Liver (tissue), 9 donors: ENCODE results near the gene RNF151. TPM values are rescaled to one million over a fixed set of nuclear protein-coding genes. Genes with fewer than 3 reads are reported as not detected.
"Not testable (repeated sequence)": the region's sequence is repeated elsewhere in the genome, so short reads cannot be mapped to it uniquely, and the experiment has no call there.

Experiments
- DNase-seq: peaks from one replicate; pipeline ENCODE4 v3.0.0-alpha.2; 2017; ENCODE audit warnings: low spot score
- H3K27ac ChIP-seq, 2 donors: one replicate each; pipeline ENCODE4 v1.7.0; 2013; ENCODE audit warnings: inconsistent platforms in 2 of 2, low read length in 2 of 2, control low read depth in 1 of 2, low read depth in 1 of 2, mild to moderate bottlenecking in 1 of 2
- H3K27me3 ChIP-seq, 4 donors: one replicate each; pipeline versions ENCODE4 v1.6.1 to v1.7.0; 2013; ENCODE audit warnings: low read length in 3 of 4, inconsistent platforms in 1 of 4, mild to moderate bottlenecking in 1 of 4, moderate library complexity in 1 of 4; ENCODE audit not compliant: control insufficient read depth in 4 of 4, insufficient read depth in 4 of 4
- H3K36me3 ChIP-seq, 4 donors: one replicate each; pipeline versions ENCODE4 v1.6.1 to v1.7.0; 2013; ENCODE audit warnings: low read length in 3 of 4, mild to moderate bottlenecking in 3 of 4, low read depth in 1 of 4, moderate library complexity in 1 of 4; ENCODE audit not compliant: control insufficient read depth in 4 of 4, insufficient read depth in 3 of 4
- H3K4me1 ChIP-seq, 4 donors: one replicate each; pipeline versions ENCODE4 v1.6.1 to v1.7.0; 2013; ENCODE audit warnings: low read length in 3 of 4, mild to moderate bottlenecking in 3 of 4, moderate library complexity in 1 of 4; ENCODE audit not compliant: control insufficient read depth in 4 of 4, insufficient read depth in 4 of 4
- H3K4me3 ChIP-seq, 3 donors: one replicate each; pipeline versions ENCODE4 v1.6.1 to v1.7.0; 2013; ENCODE audit warnings: low read length in 3 of 3, control low read depth in 1 of 3, low read depth in 1 of 3, mild to moderate bottlenecking in 1 of 3
- H3K9ac ChIP-seq, 2 donors: one replicate each; pipeline ENCODE4 v1.7.0; 2013; ENCODE audit warnings: low read length in 2 of 2, mild to moderate bottlenecking in 2 of 2, moderate library complexity in 2 of 2, control low read depth in 1 of 2, low read depth in 1 of 2
- H3K9me3 ChIP-seq, 4 donors: one replicate each; pipeline versions ENCODE4 v1.6.1 to v1.7.0; 2013; ENCODE audit warnings: low read length in 3 of 4; ENCODE audit not compliant: control insufficient read depth in 4 of 4
- EGR1 ChIP-seq, 2 donors: IDR thresholded peaks; 2 replicates each; pipeline ENCODE4 v1.6.1; 2016 to 2018; ENCODE audit warnings: antibody characterized with exemption in 2 of 2, low read depth in 2 of 2
- FOXA1 ChIP-seq: IDR thresholded peaks from 2 replicates; pipeline ENCODE4 v1.6.1; 2016; ENCODE audit warnings: antibody characterized with exemption
- GABPA ChIP-seq, 2 donors: IDR thresholded peaks in 1 of 2; conservative IDR thresholded peaks in 1 of 2; 2 replicates each; pipeline ENCODE4 v1.6.1; 2016; ENCODE audit warnings: antibody characterized with exemption in 2 of 2, mild to moderate bottlenecking in 1 of 2, moderate library complexity in 1 of 2
- HNF4A ChIP-seq, 2 donors: conservative IDR thresholded peaks; 2 replicates each; pipeline ENCODE4 v1.6.1; 2016; ENCODE audit warnings: antibody characterized with exemption in 2 of 2, mild to moderate bottlenecking in 2 of 2
- JUND ChIP-seq, 2 donors: IDR thresholded peaks; 2 replicates each; pipeline ENCODE4 v1.6.1; 2016; ENCODE audit warnings: antibody characterized with exemption in 2 of 2
- NR2F2 ChIP-seq: IDR thresholded peaks from 2 replicates; pipeline ENCODE4 v1.6.1; 2016; ENCODE audit warnings: antibody characterized with exemption
- RAD21 ChIP-seq, 2 donors: IDR thresholded peaks; 2 replicates each; pipeline ENCODE4 v1.6.1; 2016; ENCODE audit warnings: antibody characterized with exemption in 2 of 2, mild to moderate bottlenecking in 2 of 2
- RXRA ChIP-seq, 2 donors: IDR thresholded peaks; 2 replicates each; pipeline ENCODE4 v1.6.1; 2017 to 2018; ENCODE audit warnings: antibody characterized with exemption in 2 of 2, mild to moderate bottlenecking in 1 of 2
- SP1 ChIP-seq: IDR thresholded peaks from 2 replicates; pipeline ENCODE4 v1.6.1; 2018; ENCODE audit warnings: antibody characterized with exemption, mild to moderate bottlenecking
- TAF1 ChIP-seq: conservative IDR thresholded peaks from 2 replicates; pipeline ENCODE4 v1.6.1; 2016; ENCODE audit warnings: antibody characterized with exemption, mild to moderate bottlenecking
- YY1 ChIP-seq: IDR thresholded peaks from 2 replicates; pipeline ENCODE4 v1.6.1; 2016; ENCODE audit warnings: antibody characterized with exemption, mild to moderate bottlenecking
- WGBS: extraction: QIAGEN DNeasy Blood & Tissue Kit; methylation state at CpG from one replicate; pipeline ENCODE4 v1.1.7; 2013; 5-methylcytosine and 5-hydroxymethylcytosine counted together
- polyA plus RNA-seq, 2 donors: library from polyadenylated mRNA; stranded (reverse) in 1 of 2; unstranded in 1 of 2; fragments of 200-250 nt in 1 of 2; fragments of >200 nt in 1 of 2; fragmentation: Nextera tagmentation in 1 of 2; extraction: Ambion mirVana in 1 of 2; gene quantifications; one replicate each; pipeline versions ENCODE4 v1.2.1 to v1.2.3, GENCODE V29; 2013 to 2015
- total RNA-seq, 2 donors: library from RNA; depleted of rRNA; stranded (reverse); fragments of >200 nt; gene quantifications; one replicate each; pipeline ENCODE4 v1.2.3, GENCODE V29; 2014
- TF ChIP-seq, protein P1 (sequence below): fragments of 150-350 bp; IDR thresholded peaks from 2 replicates; pipeline ENCODE4 v1.5.1; 2017; ENCODE audit warnings: improper control_type of control experiment, low read depth, low read length; ENCODE audit not compliant: missing input control
- TF ChIP-seq, protein P2 (sequence below): IDR thresholded peaks from 2 replicates; pipeline ENCODE4 v1.6.1; 2016; ENCODE audit warnings: antibody characterized with exemption
- TF ChIP-seq, protein P3 (sequence below): IDR thresholded peaks from 2 replicates; pipeline ENCODE4 v1.6.1; 2016; ENCODE audit warnings: antibody characterized with exemption
- donor health status: healthy.
- donor health status: healthy.
- donor health status: healthy.
- donor health status: healthy.
- donor health status: healthy.

RNF151 gene
- total and polyA plus RNA-seq, 4 donors, result not detected

DNA sequence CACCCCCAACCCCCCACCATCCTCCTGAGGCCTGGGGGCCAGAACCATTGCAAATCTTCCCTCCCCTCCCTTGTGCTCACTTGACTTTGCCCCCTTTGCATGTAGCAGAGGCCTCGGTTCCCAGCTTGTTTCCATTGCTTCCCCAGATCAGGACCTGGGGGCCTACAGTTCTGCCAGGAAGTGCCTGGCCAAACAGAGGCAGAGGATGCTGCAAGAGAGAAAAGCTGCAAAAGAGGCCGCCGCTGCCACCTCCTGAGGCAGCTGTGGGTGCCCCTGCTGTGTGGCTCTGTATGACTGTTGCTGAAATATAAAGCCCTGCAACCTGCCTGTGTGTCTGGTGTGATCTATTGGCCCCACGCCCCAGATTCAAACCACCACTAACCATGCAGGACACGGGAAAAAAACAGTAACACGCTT is 5.0 kb upstream of the RNF151 start:
- WGBS, result 71% methylated on average over 6 of the region's 6 CpGs
- no peak overlapping the region for H3K4me3 ChIP-seq
- no peak overlapping the region for H3K9ac ChIP-seq
- TF ChIP-seq, protein P1, sequence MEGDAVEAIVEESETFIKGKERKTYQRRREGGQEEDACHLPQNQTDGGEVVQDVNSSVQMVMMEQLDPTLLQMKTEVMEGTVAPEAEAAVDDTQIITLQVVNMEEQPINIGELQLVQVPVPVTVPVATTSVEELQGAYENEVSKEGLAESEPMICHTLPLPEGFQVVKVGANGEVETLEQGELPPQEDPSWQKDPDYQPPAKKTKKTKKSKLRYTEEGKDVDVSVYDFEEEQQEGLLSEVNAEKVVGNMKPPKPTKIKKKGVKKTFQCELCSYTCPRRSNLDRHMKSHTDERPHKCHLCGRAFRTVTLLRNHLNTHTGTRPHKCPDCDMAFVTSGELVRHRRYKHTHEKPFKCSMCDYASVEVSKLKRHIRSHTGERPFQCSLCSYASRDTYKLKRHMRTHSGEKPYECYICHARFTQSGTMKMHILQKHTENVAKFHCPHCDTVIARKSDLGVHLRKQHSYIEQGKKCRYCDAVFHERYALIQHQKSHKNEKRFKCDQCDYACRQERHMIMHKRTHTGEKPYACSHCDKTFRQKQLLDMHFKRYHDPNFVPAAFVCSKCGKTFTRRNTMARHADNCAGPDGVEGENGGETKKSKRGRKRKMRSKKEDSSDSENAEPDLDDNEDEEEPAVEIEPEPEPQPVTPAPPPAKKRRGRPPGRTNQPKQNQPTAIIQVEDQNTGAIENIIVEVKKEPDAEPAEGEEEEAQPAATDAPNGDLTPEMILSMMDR, result no peak
- no peak for TF ChIP-seq TAF1
- no peak for TF ChIP-seq GABPA (IDR thresholded peaks at IDR 0.05 in 1 of 2, conservative IDR thresholded peaks at IDR 0.05 in 1 of 2)
- TF ChIP-seq HNF4A (conservative IDR thresholded peaks at IDR 0.05), result no peak
- H3K9me3 ChIP-seq, result no peaks in the 10 kb centered on the region
- peaks cover 7 to 38% (median 30%) of the 10 kb centered on the region in 4 donors for H3K4me1 ChIP-seq
- no peaks in the 10 kb centered on the region for H3K27me3 ChIP-seq
- DNase-seq, result no peak
- peaks cover 0 to 26% (median 7%) of the 10 kb centered on the region in 4 donors for H3K36me3 ChIP-seq
- H3K27ac ChIP-seq, result no peak overlapping the region

DNA sequence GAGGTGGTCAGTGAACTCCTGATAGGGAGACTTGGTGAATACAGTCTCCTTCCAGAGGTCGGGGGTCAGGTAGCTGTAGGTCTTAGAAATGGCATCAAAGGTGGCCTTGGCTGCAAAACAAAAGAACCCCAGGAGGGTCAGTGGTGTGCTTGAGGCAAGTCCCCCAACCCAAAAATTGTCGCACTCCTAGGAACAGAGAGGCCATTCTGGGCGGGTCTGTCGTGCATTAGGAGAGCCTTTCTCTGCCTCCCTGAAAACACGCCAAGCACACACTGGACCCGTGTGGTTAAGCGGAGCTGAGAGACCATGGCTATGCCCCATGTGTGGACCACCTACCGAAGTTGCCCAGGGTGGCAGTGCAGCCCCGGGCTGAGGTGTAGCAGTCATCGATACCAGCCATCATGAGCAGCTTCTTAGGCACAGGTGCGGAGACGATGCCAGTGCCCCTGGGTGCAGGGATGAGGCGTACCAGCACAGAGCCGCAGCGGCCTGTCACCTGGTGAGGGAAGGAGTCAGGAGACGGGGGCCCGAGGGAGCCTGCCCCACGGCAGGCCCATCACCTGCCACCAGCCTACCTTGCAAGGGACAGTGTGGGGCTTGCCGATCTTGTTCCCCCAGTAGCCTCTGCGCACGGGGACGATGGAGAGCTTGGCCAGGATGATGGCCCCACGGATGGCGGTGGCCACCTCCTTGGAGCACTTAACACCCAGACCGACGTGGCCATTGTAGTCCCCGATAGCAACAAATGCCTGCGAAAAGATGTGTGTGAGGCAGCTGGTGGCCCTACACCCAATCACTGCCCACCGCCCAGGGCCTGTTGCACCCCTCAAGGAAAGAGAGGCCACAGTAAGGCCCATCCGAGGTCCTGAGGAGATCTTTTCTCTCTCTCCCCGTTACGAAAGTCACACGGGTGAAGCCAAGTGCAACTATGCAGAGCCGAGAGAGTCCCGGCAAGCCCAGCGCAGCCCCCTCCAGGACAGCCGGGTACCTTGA is 4.2 kb upstream of the RNF151 start:
- not testable (repeated sequence) for H3K9me3 ChIP-seq, H3K4me3 ChIP-seq, H3K9ac ChIP-seq, H3K27ac ChIP-seq, H3K27me3 ChIP-seq, DNase-seq
- 87% methylated on average over 37 of the region's 37 CpGs for WGBS
- Histone ChIP-seq H3K36me3 (peaks cover 0 to 26% (median 7%) of the 10 kb centered on the region in 4 donors), H3K4me1 (peaks cover 7 to 38% (median 30%) of the 10 kb centered on the region in 4 donors)

DNA sequence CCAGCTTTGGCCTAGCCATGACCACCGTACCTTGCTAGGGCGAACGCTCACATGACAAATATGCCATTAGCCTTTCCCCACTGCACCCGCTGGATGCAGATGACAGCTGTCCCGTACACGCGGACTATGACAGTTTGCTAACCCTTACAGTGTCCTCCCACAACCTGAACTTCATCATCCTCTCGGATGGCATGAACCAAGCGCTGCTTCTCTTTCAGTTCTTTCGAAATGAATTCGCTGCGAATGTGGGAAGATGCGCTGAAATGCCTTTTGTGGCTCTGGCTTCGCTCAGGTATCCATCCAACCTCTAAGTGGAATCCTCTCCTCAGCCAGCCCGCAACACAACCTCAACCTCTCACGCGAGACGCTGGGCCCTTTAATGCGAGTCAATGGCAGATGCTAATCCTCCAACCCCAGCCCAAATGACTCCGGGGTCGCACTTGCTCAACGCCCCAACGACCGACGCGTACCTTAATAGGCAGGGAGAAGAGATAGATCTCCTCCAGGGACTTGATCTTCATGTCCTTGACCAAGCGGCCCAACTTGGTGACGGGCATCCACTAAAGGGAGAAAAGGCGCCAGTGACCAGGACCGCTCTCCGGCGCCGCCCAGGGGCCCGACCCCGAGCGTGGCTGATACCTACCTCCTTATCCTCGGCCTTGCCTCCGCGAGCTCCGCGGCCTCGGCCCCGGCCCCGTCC is 2.7 kb upstream of the RNF151 start:
- WGBS, result 22% methylated on average over 44 of the region's 44 CpGs
- Histone ChIP-seq H3K27ac (peak overlapping the region; percentile 89 to 93), H3K4me1 (peaks cover 4 to 33% (median 26%) of the 10 kb centered on the region in 4 donors), H3K9ac (peak overlapping the region; percentile 58 to 73), H3K9me3 (no peaks in the 10 kb centered on the region), H3K4me3 (peak overlapping the region; percentile 66 to 82 (median 77)), H3K27me3 (no peaks in the 10 kb centered on the region), H3K36me3 (peaks cover 0 to 26% (median 7%) of the 10 kb centered on the region in 4 donors)
- TF ChIP-seq JUND (IDR thresholded peaks at IDR 0.05) (no peak), TAF1 (no peak), NR2F2 (no peak), GABPA (IDR thresholded peaks at IDR 0.05 in 1 of 2, conservative IDR thresholded peaks at IDR 0.05 in 1 of 2) (no peak), HNF4A (conservative IDR thresholded peaks at IDR 0.05) (no peak), YY1 (no peak), RXRA (IDR thresholded peaks at IDR 0.05) (no peak), EGR1 (IDR thresholded peaks at IDR 0.05; ENCODE audit: low read depth in 2 of 2) (no peak), RAD21 (IDR thresholded peaks at IDR 0.05) (no peak), FOXA1 (no peak), SP1 (no peak)
- TF ChIP-seq, protein P2, sequence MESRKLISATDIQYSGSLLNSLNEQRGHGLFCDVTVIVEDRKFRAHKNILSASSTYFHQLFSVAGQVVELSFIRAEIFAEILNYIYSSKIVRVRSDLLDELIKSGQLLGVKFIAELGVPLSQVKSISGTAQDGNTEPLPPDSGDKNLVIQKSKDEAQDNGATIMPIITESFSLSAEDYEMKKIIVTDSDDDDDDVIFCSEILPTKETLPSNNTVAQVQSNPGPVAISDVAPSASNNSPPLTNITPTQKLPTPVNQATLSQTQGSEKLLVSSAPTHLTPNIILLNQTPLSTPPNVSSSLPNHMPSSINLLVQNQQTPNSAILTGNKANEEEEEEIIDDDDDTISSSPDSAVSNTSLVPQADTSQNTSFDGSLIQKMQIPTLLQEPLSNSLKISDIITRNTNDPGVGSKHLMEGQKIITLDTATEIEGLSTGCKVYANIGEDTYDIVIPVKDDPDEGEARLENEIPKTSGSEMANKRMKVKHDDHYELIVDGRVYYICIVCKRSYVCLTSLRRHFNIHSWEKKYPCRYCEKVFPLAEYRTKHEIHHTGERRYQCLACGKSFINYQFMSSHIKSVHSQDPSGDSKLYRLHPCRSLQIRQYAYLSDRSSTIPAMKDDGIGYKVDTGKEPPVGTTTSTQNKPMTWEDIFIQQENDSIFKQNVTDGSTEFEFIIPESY, result no peak
- TF ChIP-seq, protein P3, sequence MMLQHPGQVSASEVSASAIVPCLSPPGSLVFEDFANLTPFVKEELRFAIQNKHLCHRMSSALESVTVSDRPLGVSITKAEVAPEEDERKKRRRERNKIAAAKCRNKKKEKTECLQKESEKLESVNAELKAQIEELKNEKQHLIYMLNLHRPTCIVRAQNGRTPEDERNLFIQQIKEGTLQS, result no peak
- TF ChIP-seq, protein P1, result no peak
- peak; percentile 61 for DNase-seq
